Stomach (tissue), 4 donors: ENCODE data around the gene SYNE4.

Source experiments
- CTCF ChIP-seq, 7 experiments: fragments of 450-650 bp in 4 of 7; fragments of 200-600 bp in 3 of 7; sonication (generic) in 3 of 7; IDR thresholded peaks; one replicate each; pipeline ENCODE4 v1.5.1; 2016 to 2019; ENCODE audit warnings: antibody characterized with exemption in 7 of 7, control low read depth in 2 of 7, mild to moderate bottlenecking in 1 of 7
- EP300 ChIP-seq: sonication (generic); formaldehyde crosslinking; IDR thresholded peaks from one replicate; pipeline ENCODE4 v1.6.1; 2017; ENCODE audit warnings: antibody characterized with exemption
- POLR2A ChIP-seq, 4 donors: fragments of 450-650 bp; IDR thresholded peaks; one replicate each; pipeline ENCODE4 v1.6.1; 2016; ENCODE audit warnings: antibody characterized with exemption in 4 of 4, control low read depth in 2 of 4, mild to moderate bottlenecking in 1 of 4, moderate library complexity in 1 of 4
- POLR2AphosphoS5 ChIP-seq, 3 donors: sonication (generic); formaldehyde crosslinking; IDR thresholded peaks; one replicate each; pipeline ENCODE4 v1.6.1; 2016; ENCODE audit warnings: antibody characterized with exemption in 3 of 3

GRCh38 chr19:35963514-35963913 is 45.1 kb downstream of the SYNE4 start:
- TF ChIP-seq CTCF (IDR thresholded peaks at IDR 0.05) = no peak
- TF ChIP-seq EP300 = no peak
- no peak for TF ChIP-seq POLR2A (IDR thresholded peaks at IDR 0.05)
- no peak for TF ChIP-seq POLR2AphosphoS5 (IDR thresholded peaks at IDR 0.05)
